CD14-positive monocyte (primary cell): ENCODE data around the gene PASD1. TPM values are rescaled to one million over a fixed set of nuclear protein-coding genes. Genes with fewer than 3 reads are reported as not detected.
"Not testable (repeated sequence)": the region's sequence is repeated elsewhere in the genome, so short reads cannot be mapped to it uniquely, and the experiment has no call there.

Experiments
- DNase-seq, 3 donors: peaks; one replicate each; pipeline ENCODE4 v3.0.0-alpha.2; 2011 to 2022
- H2AFZ ChIP-seq: 2 replicates; pipeline ENCODE4 v1.6.0; 2012; ENCODE audit warnings: mild to moderate bottlenecking, low read depth, low read length, inconsistent platforms; ENCODE audit not compliant: insufficient read depth, poor library complexity, severe bottlenecking
- H3K27ac ChIP-seq, 2 donors: 1 replicate in 1 of 2; 2 replicates in 1 of 2; pipeline ENCODE4 v1.5.1; 2012 to 2013; ENCODE audit warnings: low read length in 2 of 2, control low read depth in 1 of 2, inconsistent platforms in 1 of 2, low read depth in 1 of 2, mild to moderate bottlenecking in 1 of 2
- H3K27me3 ChIP-seq, 2 donors: one replicate each; pipeline versions ENCODE4 v1.6.0 to v1.6.1; 2011 to 2013; ENCODE audit warnings: low read length in 2 of 2; ENCODE audit not compliant: control insufficient read depth in 2 of 2, insufficient read depth in 2 of 2
- H3K36me3 ChIP-seq, 2 donors: replicated peaks in 1 of 2; 1 replicate in 1 of 2; 2 replicates in 1 of 2; pipeline versions ENCODE4 v1.5.1 to v1.6.1; 2012 to 2013; ENCODE audit warnings: low read length in 2 of 2, control low read depth in 1 of 2, inconsistent platforms in 1 of 2, mild to moderate bottlenecking in 1 of 2; ENCODE audit not compliant: insufficient read depth in 2 of 2, control insufficient read depth in 1 of 2
- H3K4me1 ChIP-seq, 2 donors: 1 replicate in 1 of 2; 2 replicates in 1 of 2; pipeline versions ENCODE4 v1.5.1 to v1.6.1; 2012 to 2013; ENCODE audit warnings: low read length in 2 of 2, control low read depth in 1 of 2, inconsistent platforms in 1 of 2, mild to moderate bottlenecking in 1 of 2, moderate library complexity in 1 of 2; ENCODE audit not compliant: insufficient read depth in 2 of 2, control insufficient read depth in 1 of 2
- H3K4me2 ChIP-seq: replicated peaks from 2 replicates; pipeline ENCODE3; 2012; ENCODE audit warnings: low read length, moderate library complexity, mild to moderate bottlenecking; ENCODE audit not compliant: poor library complexity, severe bottlenecking; ENCODE audit errors: extremely low read depth
- H3K4me3 ChIP-seq, 3 experiments: fragments of 200-600 bp in 1 of 3; sonication (generic) in 1 of 3; replicated peaks in 1 of 3; 1 replicate in 2 of 3; 2 replicates in 1 of 3; pipeline ENCODE4 v1.5.1; 2011 to 2013; ENCODE audit warnings: low read length in 3 of 3, mild to moderate bottlenecking in 3 of 3, control low read depth in 2 of 3, low read depth in 2 of 3, inconsistent platforms in 1 of 3, moderate library complexity in 1 of 3
- H3K79me2 ChIP-seq: 2 replicates; pipeline ENCODE4 v1.6.0; 2012; ENCODE audit warnings: mild to moderate bottlenecking, control low read depth, inconsistent platforms, low read length, moderate library complexity; ENCODE audit not compliant: insufficient read depth
- H3K9ac ChIP-seq: 2 replicates; pipeline ENCODE4 v1.6.0; 2017; ENCODE audit warnings: low read length, mild to moderate bottlenecking; ENCODE audit not compliant: insufficient read depth, poor library complexity, severe bottlenecking
- H3K9me3 ChIP-seq, 2 donors: replicated peaks in 1 of 2; 1 replicate in 1 of 2; 2 replicates in 1 of 2; pipeline versions ENCODE4 v1.5.1 to v1.6.1; 2012 to 2013; ENCODE audit warnings: low read length in 2 of 2, control low read depth in 1 of 2; ENCODE audit not compliant: control insufficient read depth in 1 of 2, insufficient read depth in 1 of 2
- H4K20me1 ChIP-seq: 2 replicates; pipeline ENCODE4 v1.6.0; 2012; ENCODE audit warnings: mild to moderate bottlenecking, low read length, control low read depth, moderate library complexity; ENCODE audit not compliant: insufficient read depth
- H3K27ac Mint-ChIP-seq, 7 donors: one replicate each; pipeline ENCODE4 v1.8.0; 2020; ENCODE audit warnings: mild to moderate bottlenecking in 7 of 7, mixed read lengths in 7 of 7, moderate library complexity in 6 of 7, inconsistent platforms in 2 of 7
- H3K27me3 Mint-ChIP-seq, 3 donors: one replicate each; pipeline ENCODE4 v1.8.0; 2021 to 2022; ENCODE audit warnings: low read depth in 3 of 3, mild to moderate bottlenecking in 3 of 3, mixed read lengths in 3 of 3, moderate library complexity in 3 of 3, inconsistent platforms in 1 of 3
- H3K36me3 Mint-ChIP-seq, 2 donors: one replicate each; pipeline ENCODE4 v1.8.0; 2020; ENCODE audit warnings: mixed read lengths in 2 of 2, inconsistent platforms in 1 of 2, mild to moderate bottlenecking in 1 of 2
- H3K4me1 Mint-ChIP-seq: one replicate; pipeline ENCODE4 v1.8.0; 2020; ENCODE audit warnings: mild to moderate bottlenecking, mixed read lengths
- H3K4me3 Mint-ChIP-seq, 2 donors: one replicate each; pipeline ENCODE4 v1.8.0; 2020; ENCODE audit warnings: mild to moderate bottlenecking in 2 of 2, mixed read lengths in 2 of 2, moderate library complexity in 1 of 2
- H3K9me3 Mint-ChIP-seq, 7 donors: one replicate each; pipeline ENCODE4 v1.8.0; 2020 to 2022; ENCODE audit warnings: mixed read lengths in 7 of 7, mild to moderate bottlenecking in 6 of 7, moderate library complexity in 6 of 7, inconsistent platforms in 2 of 7
- CTCF ChIP-seq: fragments of 200-600 bp; IDR thresholded peaks from one replicate; pipeline ENCODE4 v1.8.0; 2022; ENCODE audit warnings: antibody characterized with exemption, mild to moderate bottlenecking
- WGBS: methylation state at CpG from one replicate; pipeline ENCODE4 v1.1.5; 2013; ENCODE audit warnings: missing lambda C conversion rate; ENCODE audit not compliant: insufficient coverage; 5-methylcytosine and 5-hydroxymethylcytosine counted together
- intact Hi-C, 2 donors: fragments of 100-400 bp; cut with micrococcal nuclease; formaldehyde crosslinking; loops; one replicate each; pipeline versions ENCODE4 v1.15.0 to v1.15.1; 2023
- polyA plus RNA-seq, 3 donors: library from polyadenylated mRNA; depleted of rRNA in 1 of 3; unstranded in 2 of 3; stranded (reverse) in 1 of 3; fragments of 300-500 nt in 2 of 3; fragments of >200 nt in 1 of 3; fragmentation: Illumina TruSeq in 2 of 3; gene quantifications; 1 replicate in 2 of 3; 2 replicates in 1 of 3; pipeline ENCODE4 v1.2.3, GENCODE V29; 2012 to 2021

PASD1 gene
- polyA plus RNA-seq, 3 donors = not detected

- peaks cover 0 to 7% of the 10 kb centered on the region in 2 donors for H3K27me3 ChIP-seq
- H2AFZ ChIP-seq = no peak overlapping the region
- no CpG with 5 or more reads among the region's 4 CpGs for WGBS
- Mint-ChIP-seq H3K27ac (no peak overlapping the region), H3K36me3 (no peaks in the 10 kb centered on the region), H3K9me3 (peaks cover 0 to 14% (median 5%) of the 10 kb centered on the region in 7 donors), H3K4me1 (no peaks in the 10 kb centered on the region), H3K4me3 (no peak overlapping the region), H3K27me3 (peaks cover 2 to 10% (median 6%) of the 10 kb centered on the region in 3 donors)
- no peaks in the 10 kb centered on the region for H3K4me1 ChIP-seq
- no peak for DNase-seq
- H3K9me3 ChIP-seq = no peaks in the 10 kb centered on the region
- no peak overlapping the region for H3K4me3 ChIP-seq
- H3K4me2 ChIP-seq = no peak overlapping the region
- H3K79me2 ChIP-seq = no peaks in the 10 kb centered on the region
- H3K9ac ChIP-seq = no peak overlapping the region
- no peak overlapping the region for H3K27ac ChIP-seq
- no peaks in the 10 kb centered on the region for H4K20me1 ChIP-seq
- intact Hi-C loops = no loop called here
- H3K36me3 ChIP-seq = no peaks in the 10 kb centered on the region
- no peak for TF ChIP-seq CTCF
Observed at GRCh38 chrX:151552743-151553142, 10.7 kb upstream of the PASD1 start.

- H3K79me2 ChIP-seq, H3K36me3 ChIP-seq, H3K4me3 ChIP-seq, DNase-seq, H3K27me3 ChIP-seq, H3K4me2 ChIP-seq, H3K4me3 Mint-ChIP-seq, H3K27ac Mint-ChIP-seq, intact Hi-C loops, H3K27ac ChIP-seq, H3K9me3 ChIP-seq, H3K4me1 ChIP-seq, H3K36me3 Mint-ChIP-seq, H2AFZ ChIP-seq, H3K9ac ChIP-seq, H4K20me1 ChIP-seq, H3K4me1 Mint-ChIP-seq: not testable (repeated sequence)
- over 99% methylated on average over 12 of the region's 25 CpGs for WGBS
- Mint-ChIP-seq H3K27me3 (peaks cover 2 to 10% (median 4%) of the 10 kb centered on the region in 3 donors), H3K9me3 (peaks cover 0 to 15% (median 7%) of the 10 kb centered on the region in 7 donors)
Observed at GRCh38 chrX:151555301-151555700, 8.2 kb upstream of the PASD1 start.

GRCh38 chrX:151562485-151562884 lies 990 bp upstream of the PASD1 start:
- H3K36me3 ChIP-seq = not testable (repeated sequence)

GRCh38 chrX:151563003-151563402 lies 472 bp upstream of the PASD1 start:
- H3K9ac ChIP-seq, DNase-seq, H3K36me3 ChIP-seq, H3K79me2 ChIP-seq, H3K27ac ChIP-seq, H3K4me3 Mint-ChIP-seq, H3K27me3 Mint-ChIP-seq, H3K27ac Mint-ChIP-seq, H3K4me3 ChIP-seq, H3K36me3 Mint-ChIP-seq, H4K20me1 ChIP-seq, H3K4me1 ChIP-seq, H2AFZ ChIP-seq, intact Hi-C loops, H3K27me3 ChIP-seq, H3K4me1 Mint-ChIP-seq, H3K4me2 ChIP-seq: not testable (repeated sequence)
- H3K9me3 ChIP-seq = peaks cover 10 to 12% of the 10 kb centered on the region in 2 donors
- 99% methylated on average over 11 of the region's 24 CpGs for WGBS
- peaks cover 6 to 32% (median 17%) of the 10 kb centered on the region in 7 donors for H3K9me3 Mint-ChIP-seq

More at GRCh38 chrX:151562485-151562884, 990 bp upstream of the PASD1 start:
- H3K79me2 ChIP-seq, H3K27me3 ChIP-seq, H3K4me2 ChIP-seq, H3K27me3 Mint-ChIP-seq, H3K36me3 Mint-ChIP-seq, H3K4me1 Mint-ChIP-seq, H2AFZ ChIP-seq, DNase-seq, H3K4me3 Mint-ChIP-seq, intact Hi-C loops, H3K27ac Mint-ChIP-seq, H3K9ac ChIP-seq, H4K20me1 ChIP-seq, H3K4me1 ChIP-seq, H3K27ac ChIP-seq, H3K4me3 ChIP-seq: not testable (repeated sequence)
- H3K9me3 ChIP-seq = peaks cover 10 to 12% of the 10 kb centered on the region in 2 donors
- 100% methylated on average over 4 of the region's 21 CpGs for WGBS
- H3K9me3 Mint-ChIP-seq = peaks cover 6 to 32% (median 17%) of the 10 kb centered on the region in 7 donors
